Testis (tissue), 2 donors: ENCODE results near the gene ACBD6.

Experiments used
- CTCF ChIP-seq, 3 experiments: fragments of 450-650 bp in 2 of 3; fragments of 200-600 bp in 1 of 3; sonication (generic) in 1 of 3; IDR thresholded peaks; one replicate each; pipeline ENCODE4 v1.5.1; 2016 to 2019; ENCODE audit warnings: antibody characterized with exemption in 3 of 3, mild to moderate bottlenecking in 2 of 3, moderate library complexity in 1 of 3
- POLR2A ChIP-seq: fragments of 450-650 bp; IDR thresholded peaks from one replicate; pipeline ENCODE4 v1.6.1; 2017; ENCODE audit warnings: antibody characterized with exemption, mild to moderate bottlenecking, moderate library complexity

- TF ChIP-seq POLR2A, result no peak
- no peak for TF ChIP-seq CTCF (IDR thresholded peaks at IDR 0.05)
Measured at GRCh38 chr1:180274221-180274620, 228.2 kb downstream of the ACBD6 start.
